HEK293 (cell line): ENCODE data around the gene ZNF771.

Source experiments
- CTCF ChIA-PET: fragments of 350-600 bp; formaldehyde crosslinking; extraction: SDS; loops from one replicate; lab custom pipeline; 2021; ENCODE audit warnings: antibody characterized with exemption; lab: Yijun Ruan, JAX
- POLR2A ChIA-PET: fragments of 300-600 bp; formaldehyde crosslinking; extraction: SDS; loops from one replicate; lab custom pipeline; 2020; ENCODE audit warnings: antibody characterized with exemption, inconsistent platforms; lab: Yijun Ruan, JAX
- H3K27ac ChIP-seq: fragments of 200-500 bp; sonication (Bioruptor generic); 2 replicates; pipeline ENCODE4 v1.5.1; 2014; ENCODE audit warnings: low read depth, low read length, control low read depth, inconsistent platforms; ENCODE audit errors: extremely low read depth
- H3K36me3 ChIP-seq, 2 experiments: fragments of 200-500 bp in 1 of 2; sonication (Bioruptor generic) in 1 of 2; 1 replicate in 1 of 2; 2 replicates in 1 of 2; pipeline ENCODE4 v1.5.1; 2014 to 2017; ENCODE audit warnings: inconsistent platforms in 2 of 2, low read length in 2 of 2; ENCODE audit not compliant: control insufficient read depth in 2 of 2, insufficient read depth in 1 of 2
- H3K4me1 ChIP-seq: fragments of 200-500 bp; sonication (Bioruptor generic); 2 replicates; pipeline ENCODE4 v1.5.1; 2014; ENCODE audit warnings: mild to moderate bottlenecking, low read length, inconsistent platforms; ENCODE audit not compliant: control insufficient read depth, insufficient read depth
- H3K4me3 ChIP-seq: 2 replicates; pipeline ENCODE4 v1.5.1; 2011; ENCODE audit warnings: low read depth, mild to moderate bottlenecking, control low read depth, low read length, moderate library complexity
- H3K9me3 ChIP-seq: fragments of 200-500 bp; sonication (Bioruptor generic); 2 replicates; pipeline ENCODE4 v1.5.1; 2014; ENCODE audit warnings: low read depth, low read length, inconsistent platforms; ENCODE audit not compliant: control insufficient read depth, insufficient read depth
- KLF9 ChIP-seq: fragments of 450-650 bp; formaldehyde crosslinking; IDR thresholded peaks from 2 replicates; pipeline ENCODE4 v1.5.1; 2016; ENCODE audit warnings: missing biosample characterization, missing genetic modification characterization, low read depth
- REST ChIP-seq: fragments of 450-650 bp; formaldehyde crosslinking; IDR thresholded peaks from 2 replicates; pipeline ENCODE4 v1.5.1; 2016; ENCODE audit warnings: missing biosample characterization, missing genetic modification characterization
- ZBTB8A ChIP-seq: fragments of 450-650 bp; formaldehyde crosslinking; IDR thresholded peaks from 2 replicates; pipeline ENCODE4 v1.5.1; 2016; ENCODE audit warnings: missing biosample characterization, missing genetic modification characterization
- ZFHX2 ChIP-seq: fragments of 450-650 bp; formaldehyde crosslinking; conservative IDR thresholded peaks from 2 replicates; pipeline ENCODE4 v1.5.1; 2016; ENCODE audit warnings: missing biosample characterization, missing genetic modification characterization
- ZNF23 ChIP-seq: fragments of 450-650 bp; formaldehyde crosslinking; IDR thresholded peaks from 2 replicates; pipeline ENCODE4 v1.5.1; 2016; ENCODE audit warnings: missing biosample characterization, missing genetic modification characterization, borderline replicate concordance
- ZNF274 ChIP-seq, 2 experiments: fragments of 200-500 bp in 1 of 2; fragments of 450-650 bp in 1 of 2; sonication (Bioruptor generic) in 1 of 2; formaldehyde crosslinking in 1 of 2; IDR thresholded peaks; 2 replicates each; pipeline versions ENCODE4 v1.5.1 to v1.6.1; 2014 to 2016; ENCODE audit warnings: borderline replicate concordance in 1 of 2, inconsistent platforms in 1 of 2, low read length in 1 of 2, missing biosample characterization in 1 of 2, missing genetic modification characterization in 1 of 2
- ZNF311 ChIP-seq: fragments of 450-650 bp; formaldehyde crosslinking; IDR thresholded peaks from 2 replicates; pipeline ENCODE4 v1.5.1; 2017; ENCODE audit warnings: missing biosample characterization, missing genetic modification characterization, borderline replicate concordance
- ZNF366 ChIP-seq: fragments of 450-650 bp; formaldehyde crosslinking; conservative IDR thresholded peaks from 2 replicates; pipeline ENCODE4 v1.5.1; 2016; ENCODE audit warnings: missing biosample characterization, missing genetic modification characterization
- ZNF423 ChIP-seq: fragments of 450-650 bp; formaldehyde crosslinking; IDR thresholded peaks from 2 replicates; pipeline ENCODE4 v1.5.1; 2016; ENCODE audit warnings: missing biosample characterization, missing genetic modification characterization
- ZNF488 ChIP-seq: fragments of 450-650 bp; formaldehyde crosslinking; IDR thresholded peaks from 2 replicates; pipeline ENCODE4 v1.5.1; 2016; ENCODE audit warnings: missing biosample characterization, missing genetic modification characterization
- ZNF529 ChIP-seq: fragments of 450-650 bp; formaldehyde crosslinking; IDR thresholded peaks from 2 replicates; pipeline ENCODE4 v1.5.1; 2017; ENCODE audit warnings: missing genetic modification characterization, missing biosample characterization; ENCODE audit not compliant: insufficient replicate concordance
- ZNF549 ChIP-seq: fragments of 450-650 bp; IDR thresholded peaks from 2 replicates; pipeline ENCODE4 v1.5.1; 2018; ENCODE audit warnings: missing biosample characterization, missing genetic modification characterization, mild to moderate bottlenecking, inconsistent platforms, moderate library complexity
- ZNF560 ChIP-seq: fragments of 450-650 bp; formaldehyde crosslinking; IDR thresholded peaks from 2 replicates; pipeline ENCODE4 v1.5.1; 2017; ENCODE audit warnings: missing biosample characterization, missing genetic modification characterization, borderline replicate concordance
- ZNF600 ChIP-seq: fragments of 450-650 bp; formaldehyde crosslinking; IDR thresholded peaks from 2 replicates; pipeline ENCODE4 v1.5.1; 2016; ENCODE audit warnings: missing biosample characterization, missing genetic modification characterization
- ZNF645 ChIP-seq: fragments of 450-650 bp; formaldehyde crosslinking; IDR thresholded peaks from 2 replicates; pipeline ENCODE4; 2016; ENCODE audit warnings: missing biosample characterization, missing genetic modification characterization
- ZSCAN16 ChIP-seq: fragments of 450-650 bp; formaldehyde crosslinking; IDR thresholded peaks from 2 replicates; pipeline ENCODE4 v1.5.1; 2016; ENCODE audit warnings: missing biosample characterization, missing genetic modification characterization
- TF ChIP-seq, protein P1 (sequence below): fragments of 450-650 bp; formaldehyde crosslinking; IDR thresholded peaks from 2 replicates; pipeline ENCODE4 v1.5.1; 2016; ENCODE audit warnings: missing biosample characterization, missing genetic modification characterization
- TF ChIP-seq, protein P2 (sequence below): fragments of 450-650 bp; formaldehyde crosslinking; IDR thresholded peaks from 2 replicates; pipeline ENCODE4 v1.5.1; 2016; ENCODE audit warnings: missing biosample characterization, missing genetic modification characterization
- TF ChIP-seq, protein P3 (sequence below): fragments of 450-650 bp; formaldehyde crosslinking; IDR thresholded peaks from 2 replicates; pipeline ENCODE4 v1.5.1; 2017; ENCODE audit warnings: missing biosample characterization, missing genetic modification characterization
- TF ChIP-seq, protein P4 (sequence below): fragments of 450-650 bp; formaldehyde crosslinking; IDR thresholded peaks from 2 replicates; pipeline ENCODE4 v1.5.1; 2016; ENCODE audit warnings: missing biosample characterization, missing genetic modification characterization

ZNF771 gene

DNA sequence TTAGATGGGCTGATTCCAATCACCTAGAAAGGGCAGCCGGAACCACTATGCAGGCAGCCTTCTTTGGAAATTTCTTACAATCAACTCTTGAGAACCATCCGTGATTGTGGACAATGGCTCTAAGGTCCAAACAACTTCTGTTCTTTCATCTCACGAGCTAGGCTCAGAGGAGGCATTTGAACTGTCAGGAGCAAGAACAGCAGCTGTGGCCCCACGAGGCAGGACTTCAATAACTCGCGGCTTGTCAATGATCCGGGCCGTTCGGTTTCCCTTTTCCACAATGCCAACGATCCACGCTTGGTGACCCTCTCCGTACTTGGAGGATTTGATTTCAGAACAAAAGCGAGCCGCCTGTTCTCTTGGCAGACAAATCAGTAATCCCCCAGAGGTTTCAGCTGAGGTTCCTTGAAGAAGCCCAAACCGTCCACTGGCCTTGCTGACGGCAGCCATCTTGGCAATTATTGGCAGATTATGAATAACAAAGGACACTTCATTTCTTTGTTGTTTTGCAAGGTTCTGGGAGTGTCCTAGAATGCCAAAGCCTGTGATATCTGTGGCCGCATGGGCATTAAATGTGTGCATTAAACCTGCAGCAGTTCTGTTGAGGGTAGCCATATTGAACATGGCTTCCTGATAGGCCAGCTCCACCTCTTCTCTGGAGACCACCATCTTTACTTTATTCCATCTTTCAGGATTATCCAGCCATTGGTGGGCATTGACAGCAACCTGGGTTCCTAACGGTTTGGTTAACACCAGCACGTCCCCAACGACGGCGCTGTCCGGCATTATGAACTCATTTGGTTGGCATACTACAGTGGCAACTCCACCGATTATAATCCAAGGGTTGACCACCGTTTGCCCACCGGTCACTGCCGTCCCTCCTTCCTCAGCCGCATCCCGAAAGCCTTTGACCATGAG lies 37.1 kb downstream of the ZNF771 start:
- no peaks in the 10 kb centered on the region for H3K9me3 ChIP-seq
- ChIA-PET CTCF (interaction anchor here (0.6 to 2.7 kb wide), 5 partner anchors 8 to 172 kb away, joined by 3 to 7 read pairs (median 4); partner anchors contain the start of gene DCTPP1), POLR2A (interaction anchor here (0.7 to 2.0 kb wide), 8 partner anchors 14 to 166 kb away, joined by 3 to 14 read pairs (median 5); partner anchors contain the start of genes DCTPP1, ZNF689 and ZNF747)
- peaks cover 3% of the 10 kb centered on the region; the same call in 1 of the 2 replicates for H3K4me1 ChIP-seq
- no peak overlapping the region; the same call in 1 of the 2 replicates for H3K27ac ChIP-seq
- H3K36me3 ChIP-seq: peaks cover 0 to 22% of the 10 kb centered on the region in 2 experiments; a peak in 2 of 3 replicates
- peak overlapping the region; percentile 79 for H3K4me3 ChIP-seq
- TF ChIP-seq, protein P1, sequence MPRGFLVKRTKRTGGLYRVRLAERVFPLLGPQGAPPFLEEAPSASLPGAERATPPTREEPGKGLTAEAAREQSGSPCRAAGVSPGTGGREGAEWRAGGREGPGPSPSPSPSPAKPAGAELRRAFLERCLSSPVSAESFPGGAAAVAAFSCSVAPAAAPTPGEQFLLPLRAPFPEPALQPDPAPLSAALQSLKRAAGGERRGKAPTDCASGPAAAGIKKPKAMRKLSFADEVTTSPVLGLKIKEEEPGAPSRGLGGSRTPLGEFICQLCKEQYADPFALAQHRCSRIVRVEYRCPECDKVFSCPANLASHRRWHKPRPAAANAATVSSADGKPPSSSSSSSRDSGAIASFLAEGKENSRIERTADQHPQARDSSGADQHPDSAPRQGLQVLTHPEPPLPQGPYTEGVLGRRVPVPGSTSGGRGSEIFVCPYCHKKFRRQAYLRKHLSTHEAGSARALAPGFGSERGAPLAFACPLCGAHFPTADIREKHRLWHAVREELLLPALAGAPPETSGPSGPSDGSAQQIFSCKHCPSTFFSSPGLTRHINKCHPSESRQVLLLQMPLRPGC (tag by site-specific recombination): no peak
- TF ChIP-seq ZNF645 (tag by site-specific recombination) (0 out of 2 replicates have a peak, but pooled peaks have one; percentile 27), ZNF274 (IDR thresholded peaks at IDR 0.05; ENCODE audit: low read length) (no peak), ZNF274 (tag by site-specific recombination; IDR thresholded peaks at IDR 0.05; ENCODE audit: borderline replicate concordance) (no peak), ZNF549 (no peak), ZNF529 (tag by site-specific recombination) (no peak), KLF9 (tag by site-specific recombination) (no peak), REST (tag by site-specific recombination) (peak; percentile 68), ZSCAN16 (tag by site-specific recombination) (no peak), ZNF23 (no peak), ZNF366 (no peak), ZNF600 (tag by site-specific recombination) (no peak), ZFHX2 (no peak), ZNF488 (tag by site-specific recombination) (no peak), ZNF311 (tag by site-specific recombination) (no peak), ZNF560 (tag by site-specific recombination) (no peak), ZBTB8A (tag by site-specific recombination) (no peak), ZNF423 (tag by site-specific recombination) (no peak)
- TF ChIP-seq, protein P2, sequence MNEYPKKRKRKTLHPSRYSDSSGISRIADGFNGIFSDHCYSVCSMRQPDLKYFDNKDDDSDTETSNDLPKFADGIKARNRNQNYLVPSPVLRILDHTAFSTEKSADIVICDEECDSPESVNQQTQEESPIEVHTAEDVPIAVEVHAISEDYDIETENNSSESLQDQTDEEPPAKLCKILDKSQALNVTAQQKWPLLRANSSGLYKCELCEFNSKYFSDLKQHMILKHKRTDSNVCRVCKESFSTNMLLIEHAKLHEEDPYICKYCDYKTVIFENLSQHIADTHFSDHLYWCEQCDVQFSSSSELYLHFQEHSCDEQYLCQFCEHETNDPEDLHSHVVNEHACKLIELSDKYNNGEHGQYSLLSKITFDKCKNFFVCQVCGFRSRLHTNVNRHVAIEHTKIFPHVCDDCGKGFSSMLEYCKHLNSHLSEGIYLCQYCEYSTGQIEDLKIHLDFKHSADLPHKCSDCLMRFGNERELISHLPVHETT: no peak
- TF ChIP-seq, protein P3, sequence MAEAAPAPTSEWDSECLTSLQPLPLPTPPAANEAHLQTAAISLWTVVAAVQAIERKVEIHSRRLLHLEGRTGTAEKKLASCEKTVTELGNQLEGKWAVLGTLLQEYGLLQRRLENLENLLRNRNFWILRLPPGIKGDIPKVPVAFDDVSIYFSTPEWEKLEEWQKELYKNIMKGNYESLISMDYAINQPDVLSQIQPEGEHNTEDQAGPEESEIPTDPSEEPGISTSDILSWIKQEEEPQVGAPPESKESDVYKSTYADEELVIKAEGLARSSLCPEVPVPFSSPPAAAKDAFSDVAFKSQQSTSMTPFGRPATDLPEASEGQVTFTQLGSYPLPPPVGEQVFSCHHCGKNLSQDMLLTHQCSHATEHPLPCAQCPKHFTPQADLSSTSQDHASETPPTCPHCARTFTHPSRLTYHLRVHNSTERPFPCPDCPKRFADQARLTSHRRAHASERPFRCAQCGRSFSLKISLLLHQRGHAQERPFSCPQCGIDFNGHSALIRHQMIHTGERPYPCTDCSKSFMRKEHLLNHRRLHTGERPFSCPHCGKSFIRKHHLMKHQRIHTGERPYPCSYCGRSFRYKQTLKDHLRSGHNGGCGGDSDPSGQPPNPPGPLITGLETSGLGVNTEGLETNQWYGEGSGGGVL (tag by site-specific recombination): no peak
- TF ChIP-seq, protein P4, sequence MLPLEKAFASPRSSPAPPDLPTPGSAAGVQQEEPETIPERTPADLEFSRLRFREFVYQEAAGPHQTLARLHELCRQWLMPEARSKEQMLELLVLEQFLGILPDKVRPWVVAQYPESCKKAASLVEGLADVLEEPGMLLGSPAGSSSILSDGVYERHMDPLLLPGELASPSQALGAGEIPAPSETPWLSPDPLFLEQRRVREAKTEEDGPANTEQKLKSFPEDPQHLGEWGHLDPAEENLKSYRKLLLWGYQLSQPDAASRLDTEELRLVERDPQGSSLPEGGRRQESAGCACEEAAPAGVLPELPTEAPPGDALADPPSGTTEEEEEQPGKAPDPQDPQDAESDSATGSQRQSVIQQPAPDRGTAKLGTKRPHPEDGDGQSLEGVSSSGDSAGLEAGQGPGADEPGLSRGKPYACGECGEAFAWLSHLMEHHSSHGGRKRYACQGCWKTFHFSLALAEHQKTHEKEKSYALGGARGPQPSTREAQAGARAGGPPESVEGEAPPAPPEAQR: 0 out of 2 replicates have a peak, but pooled peaks have one; percentile 37
